H1 (cell line): ENCODE measurements around the gene NT5C. TPM values are rescaled to one million over a fixed set of nuclear protein-coding genes. Genes with fewer than 3 reads are reported as not detected.

Source experiments
- CHD2 ChIP-seq: IDR thresholded peaks from 2 replicates; pipeline ENCODE4 v1.6.1; 2012; ENCODE audit warnings: low read length, improper control_type of control experiment
- CHD7 ChIP-seq: fragments of 300-600 bp; sonication (generic); IDR thresholded peaks from 2 replicates; pipeline ENCODE4 v1.7.1; 2012; ENCODE audit warnings: low read length, moderate library complexity, mild to moderate bottlenecking, inconsistent platforms; ENCODE audit not compliant: insufficient replicate concordance
- CREB1 ChIP-seq: IDR thresholded peaks from 2 replicates; pipeline ENCODE4 v1.6.1; 2012; ENCODE audit warnings: inconsistent platforms
- EZH2 ChIP-seq: fragments of 200-600 bp; sonication (generic); IDR thresholded peaks from 2 replicates; pipeline ENCODE4 v1.7.1; 2012; ENCODE audit warnings: low read depth, mild to moderate bottlenecking, moderate library complexity, low read length, inconsistent platforms; ENCODE audit not compliant: severe bottlenecking
- GABPA ChIP-seq: IDR thresholded peaks from 2 replicates; pipeline ENCODE4 v1.6.1; 2011; ENCODE audit warnings: mild to moderate bottlenecking, low read length, moderate library complexity, borderline replicate concordance; ENCODE audit not compliant: insufficient read depth
- RFX5 ChIP-seq: IDR thresholded peaks from 2 replicates; pipeline ENCODE4 v1.6.1; 2011; ENCODE audit warnings: low read depth, low read length, improper control_type of control experiment, borderline replicate concordance
- SRF ChIP-seq: IDR thresholded peaks from 2 replicates; pipeline ENCODE4 v1.6.1; 2011; ENCODE audit warnings: mild to moderate bottlenecking, low read depth, low read length, moderate library complexity
- SUZ12 ChIP-seq: fragments of 200-600 bp; sonication (generic); IDR thresholded peaks from 2 replicates; pipeline ENCODE4 v1.6.1; 2012; ENCODE audit warnings: mild to moderate bottlenecking, inconsistent platforms, low read length, moderate library complexity, mixed read lengths
- TCF12 ChIP-seq: IDR thresholded peaks from 2 replicates; pipeline ENCODE4 v1.6.1; 2011; ENCODE audit warnings: low read depth, mild to moderate bottlenecking, low read length
- ZNF274 ChIP-seq: IDR thresholded peaks from 2 replicates; pipeline ENCODE4 v1.7.0; 2012; ENCODE audit warnings: low read length, borderline replicate concordance; ENCODE audit errors: extremely low read depth
- polyA plus RNA-seq, 7 experiments: library from polyadenylated mRNA; depleted of rRNA in 3 of 7; stranded (reverse) in 5 of 7; unstranded in 2 of 7; fragments of >200 nt in 5 of 7; fragments of 200-250 nt in 2 of 7; gene quantifications; 1 replicate in 5 of 7; 2 replicates in 1 of 7; 4 replicates in 1 of 7; pipeline versions ENCODE4 v1.2.1 to v1.2.3, GENCODE V29; 2011 to 2013; ENCODE audit warnings: missing spikeins in 2 of 7, mixed read lengths in 2 of 7
- total RNA-seq: library from RNA; stranded (reverse); fragmentation: NEBNext Ultra II Directional; extraction: Animal tissue kit (Norgen Biotek cat#: 25700); gene quantifications from 2 replicates; pipeline ENCODE4 v1.2.1, GENCODE V29; 2021

The NT5C gene
- total and polyA plus RNA-seq, 2 of the 8 experiments (the other 6 are each of a cell fraction or from before 2014, with no cell fraction given): 52.1 to 66.4 TPM

- TF ChIP-seq CHD7: no peak
- no peak for TF ChIP-seq CHD2
- no peak for TF ChIP-seq SRF
- no peak for TF ChIP-seq TCF12
- TF ChIP-seq ZNF274: no peak
- TF ChIP-seq CREB1: no peak
- TF ChIP-seq SUZ12: no peak
- no peak for TF ChIP-seq RFX5
- TF ChIP-seq EZH2: no peak
- no peak for TF ChIP-seq GABPA
Observed at GRCh38 chr17:75087558-75088453, 43.7 kb downstream of the NT5C start, which contains the start of gene SLC16A5 (continued).
